Retina (tissue), 1 donor: ENCODE results near the gene FGF1.

Experiments
- DNase-seq: peaks from one replicate; pipeline ENCODE4 v3.0.0-alpha.2; 2016

FGF1 gene

GRCh38 chr5:142571371-142571770 is 114.5 kb downstream of the FGF1 start:
- DNase-seq = no peak

DNA sequence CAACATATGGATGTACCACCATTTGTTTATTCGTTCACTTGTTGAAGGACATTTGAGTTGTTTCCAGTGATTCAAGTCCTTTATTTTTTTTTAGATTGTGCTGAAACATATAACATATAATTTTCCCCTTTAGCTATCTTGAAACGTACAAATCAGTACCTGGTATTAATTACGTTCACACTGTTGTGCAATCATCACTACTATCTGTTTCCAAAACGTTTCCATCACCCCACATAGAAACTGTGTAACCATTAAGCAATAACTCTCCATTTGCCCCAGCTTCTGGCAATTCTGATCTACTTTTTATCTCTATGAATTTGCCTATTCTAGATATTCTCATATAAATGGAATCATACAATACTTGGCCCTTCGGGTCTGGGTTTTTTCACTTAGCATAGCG is 116.0 kb downstream of the FGF1 start:
- DNase-seq = no peak

DNA sequence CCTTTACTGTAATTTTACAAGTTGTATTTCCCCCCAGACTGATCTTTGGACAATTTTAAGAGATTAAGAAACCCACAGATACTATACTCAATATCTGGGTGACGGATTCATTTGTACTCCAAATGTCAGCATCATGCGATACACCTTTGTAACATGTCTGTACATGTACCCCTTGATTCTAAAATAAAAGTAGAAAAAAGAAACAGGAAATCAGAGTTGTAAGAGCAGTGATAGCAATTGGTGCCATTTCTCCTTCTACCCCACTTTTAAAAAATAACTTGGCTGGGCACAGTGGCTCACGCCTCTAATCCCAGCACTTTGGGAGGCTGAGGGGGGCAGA is 116.9 kb downstream of the FGF1 start:
- DNase-seq = no peak

DNA sequence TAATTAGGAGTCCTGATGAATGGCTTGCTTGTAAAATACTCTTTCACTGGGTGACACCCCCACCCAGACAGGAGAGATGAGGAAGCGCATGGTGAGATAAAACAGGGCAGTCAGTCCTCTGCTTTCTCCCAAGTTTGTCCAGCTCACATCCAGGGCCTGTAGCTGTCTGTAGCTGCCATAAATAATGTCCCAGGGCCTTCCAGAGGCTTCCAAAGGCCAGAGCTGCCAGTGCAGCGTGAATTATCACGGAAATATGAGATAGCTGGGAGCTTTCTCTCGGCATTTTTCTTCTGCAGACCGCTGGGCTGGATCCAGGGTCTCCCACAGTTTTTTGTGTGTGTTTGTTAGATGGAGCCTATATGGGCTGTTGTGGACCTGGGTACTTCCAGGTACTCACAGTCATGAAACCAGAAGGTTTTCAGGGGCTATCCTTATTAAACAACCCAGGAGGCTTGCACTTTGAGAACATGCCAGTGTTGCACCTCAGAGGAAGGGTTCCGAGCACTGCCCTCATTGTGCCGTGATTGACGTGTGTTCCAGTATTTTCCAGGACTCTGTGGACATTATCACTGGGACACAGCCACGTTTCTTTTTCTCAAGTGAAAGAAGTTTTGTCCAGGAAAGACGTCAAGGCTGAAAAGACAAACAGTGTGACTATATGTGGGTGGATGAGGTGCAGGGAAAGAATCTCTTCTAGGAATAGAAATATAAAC is 117.5 kb downstream of the FGF1 start:
- DNase-seq = no peak

DNA sequence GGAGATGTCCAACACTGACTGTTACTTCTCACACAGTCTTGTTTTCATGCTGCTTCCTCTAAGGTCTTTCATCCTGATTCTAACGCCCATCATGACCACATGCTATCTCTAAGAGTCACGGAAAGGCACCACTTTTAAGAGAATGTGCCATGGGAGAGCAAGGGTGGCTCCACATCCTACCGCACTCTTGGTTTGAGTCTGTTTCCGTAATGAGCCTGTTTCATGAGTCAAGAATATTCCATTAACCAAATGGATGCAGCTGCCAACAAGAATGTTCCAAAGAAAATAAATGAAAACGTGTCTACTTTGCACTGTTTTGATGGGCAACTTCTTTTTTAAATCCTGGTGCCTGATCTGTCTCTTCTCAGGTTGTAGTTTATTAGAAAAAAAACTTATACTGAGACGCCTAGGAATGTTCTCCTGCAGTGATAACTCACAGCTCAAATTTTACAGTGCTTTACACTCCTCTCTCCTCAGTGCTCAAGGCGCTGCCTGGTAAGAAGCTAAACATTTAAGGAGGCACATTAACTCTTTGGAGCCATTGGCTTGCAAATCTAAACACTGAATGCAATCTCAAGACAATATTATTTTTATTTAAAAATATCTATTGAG is 124.3 kb downstream of the FGF1 start:
- DNase-seq = no peak

- no peak for DNase-seq
Measured at GRCh38 chr5:142561029-142561428, 124.9 kb downstream of the FGF1 start.

DNA sequence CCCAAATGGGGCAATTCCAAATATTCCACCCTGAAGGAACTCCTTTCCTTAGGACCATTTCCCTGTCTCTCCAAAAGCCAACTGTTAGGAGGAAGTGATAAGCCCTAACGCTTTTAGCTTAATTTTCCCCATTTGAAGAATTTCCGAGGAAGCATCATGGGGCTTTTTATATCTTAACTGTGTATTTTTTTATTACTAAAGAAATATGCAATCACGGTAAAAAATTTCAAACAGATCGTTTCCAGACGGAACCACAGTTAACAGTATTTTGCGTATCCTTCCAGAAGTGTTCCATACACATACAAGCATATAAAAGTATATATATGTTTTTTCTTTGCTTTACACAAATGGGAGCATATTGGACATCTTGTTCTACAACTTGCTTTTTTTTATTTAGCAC is 133.8 kb downstream of the FGF1 start:
- no peak for DNase-seq

DNA sequence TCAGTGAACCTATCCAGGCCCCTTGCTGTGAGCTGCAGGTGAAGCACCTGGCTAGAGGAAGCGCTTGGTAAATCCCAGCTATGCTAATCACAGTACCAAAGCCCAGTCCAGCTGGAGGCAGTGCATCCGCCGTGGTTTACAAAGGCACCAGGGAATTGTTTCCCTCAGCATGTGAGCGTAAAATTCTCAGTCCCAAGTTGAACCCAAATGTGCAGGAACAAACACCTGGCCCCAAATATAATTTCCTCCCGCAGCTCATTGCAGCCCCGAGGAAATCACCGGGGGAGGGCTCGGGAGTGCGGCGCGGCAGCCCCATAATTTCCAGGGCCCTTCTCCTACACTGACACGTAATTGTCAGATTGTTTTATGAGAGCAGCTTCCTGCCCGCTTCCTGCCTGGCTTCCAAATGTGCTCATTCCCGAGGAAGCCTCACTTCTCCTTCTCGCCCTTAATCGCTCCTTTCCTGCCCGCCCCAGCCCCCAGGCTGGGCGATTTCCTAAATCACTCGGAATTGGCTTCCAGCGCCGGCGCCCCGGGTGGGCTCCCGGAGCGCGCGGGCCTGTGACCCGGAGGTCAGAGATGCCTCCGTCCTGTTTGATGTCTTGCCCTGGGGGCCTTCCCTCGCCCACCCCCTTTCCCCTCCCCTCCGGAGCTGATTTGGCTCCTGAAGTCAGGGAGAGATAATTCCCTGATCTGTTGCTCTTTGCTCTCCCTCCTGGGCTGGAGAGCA is 134.4 kb downstream of the FGF1 start:
- peak; percentile 65 for DNase-seq

DNA sequence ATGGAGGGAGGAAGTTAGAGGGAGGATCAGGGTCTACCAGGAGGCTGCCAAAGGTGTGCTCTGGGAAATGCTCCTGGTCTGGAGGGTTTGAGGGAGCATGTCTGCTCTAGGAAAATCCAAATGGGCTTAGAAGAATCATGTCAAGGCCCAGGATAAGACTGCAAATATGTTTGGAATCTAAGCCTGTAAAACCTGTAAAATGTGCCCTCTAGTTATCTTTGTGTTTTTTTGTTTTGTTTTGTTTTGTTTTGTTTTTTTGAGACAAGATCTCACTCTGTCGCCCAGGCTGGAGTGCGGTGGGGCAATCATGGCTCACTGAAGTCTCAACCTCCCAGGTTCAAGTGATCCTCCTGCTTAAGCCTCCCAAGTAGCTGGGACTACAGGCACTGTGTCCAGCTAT is 135.4 kb downstream of the FGF1 start:
- no peak for DNase-seq

DNA sequence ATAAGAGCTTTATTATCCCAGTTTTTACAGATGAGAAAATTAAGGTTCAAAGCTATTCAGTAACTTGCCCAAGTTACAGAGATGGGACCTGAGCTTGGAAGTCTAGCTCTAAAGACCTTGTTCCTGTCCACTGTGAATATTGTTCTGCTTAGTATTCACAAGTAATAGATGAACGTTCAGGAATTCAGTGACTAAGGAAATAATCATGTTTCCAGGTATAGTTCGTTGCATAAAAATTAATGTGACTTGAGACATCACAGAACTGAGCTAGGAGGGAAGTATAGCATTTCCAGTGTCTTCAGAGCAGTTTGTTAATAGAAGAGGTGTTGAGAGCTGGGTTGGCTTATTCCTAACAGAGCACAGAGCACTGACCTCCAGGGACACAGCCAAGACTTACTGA is 136.1 kb downstream of the FGF1 start:
- DNase-seq = no peak

- DNase-seq = peak; percentile 91
Measured at GRCh38 chr5:142548739-142549275, 137.1 kb downstream of the FGF1 start.

- peak; percentile 48 for DNase-seq
Measured at GRCh38 chr5:142547445-142548380, 138.2 kb downstream of the FGF1 start.

- no peak for DNase-seq
Measured at GRCh38 chr5:142545650-142546322, 140.1 kb downstream of the FGF1 start.

DNA sequence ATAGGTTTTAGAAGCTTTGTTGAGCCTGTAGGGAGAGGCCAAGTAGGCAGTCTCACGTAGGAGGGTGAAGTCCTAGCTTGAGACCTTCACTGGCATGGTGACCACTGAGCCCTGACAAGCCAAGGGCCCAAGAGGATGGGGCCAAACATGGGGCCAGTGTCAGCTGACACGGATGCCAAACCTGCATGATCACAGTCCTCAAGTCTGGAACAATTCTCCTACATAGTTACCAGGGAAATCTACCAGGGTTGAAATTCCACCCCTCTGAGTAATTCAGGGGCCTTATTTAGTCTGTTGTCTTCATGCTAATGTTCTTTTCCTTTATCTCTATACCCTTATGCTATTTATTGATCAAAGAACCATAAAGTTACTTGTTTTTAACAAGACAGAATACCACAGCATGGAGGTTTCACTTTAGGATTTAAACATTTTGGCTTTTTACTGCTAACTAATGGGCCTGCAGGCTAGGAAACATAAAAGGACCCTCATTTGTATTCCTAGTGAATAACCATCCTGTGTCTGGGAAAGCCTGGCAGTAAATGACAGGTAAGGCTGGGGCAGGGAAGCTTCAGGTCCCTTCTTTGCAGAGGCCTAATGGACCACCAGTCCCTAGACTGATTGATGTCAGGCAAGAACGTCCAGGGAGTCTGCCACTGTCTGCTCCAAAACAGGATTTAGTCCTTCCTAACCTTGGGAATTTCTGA is 140.8 kb downstream of the FGF1 start:
- no peak for DNase-seq

DNA sequence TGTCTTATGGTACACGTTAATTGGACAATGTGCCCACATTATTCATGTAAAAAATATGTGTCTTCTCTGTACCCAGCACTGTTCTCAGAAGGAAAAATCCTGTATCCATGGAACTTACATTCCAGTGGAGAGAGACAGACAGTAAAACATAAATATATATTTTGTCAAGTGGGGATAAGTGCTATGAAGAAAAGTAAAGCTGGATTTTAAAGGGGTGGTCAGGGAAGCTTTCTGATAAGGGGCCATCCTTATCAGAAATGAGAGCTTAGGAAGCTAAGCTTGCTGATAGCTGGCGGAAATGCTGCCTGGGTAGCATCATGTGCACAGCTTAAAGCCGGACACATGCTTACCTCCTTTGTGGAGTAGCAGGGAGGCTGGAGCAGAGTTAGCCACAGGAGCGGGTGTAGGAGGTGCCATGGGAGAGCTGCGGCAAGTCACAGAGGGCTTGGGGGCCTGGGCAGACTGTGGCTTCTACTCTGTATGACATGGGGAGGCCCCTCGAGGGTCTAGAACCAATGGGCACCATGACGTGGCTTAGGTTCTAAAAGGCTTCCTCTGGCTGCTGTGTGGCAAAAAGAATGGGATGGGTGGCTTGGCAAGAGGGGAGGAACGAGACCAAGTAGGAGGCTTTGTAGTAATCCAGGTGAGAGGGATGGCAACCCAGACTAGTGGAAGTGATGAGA is 141.7 kb downstream of the FGF1 start:
- DNase-seq = no peak

DNA sequence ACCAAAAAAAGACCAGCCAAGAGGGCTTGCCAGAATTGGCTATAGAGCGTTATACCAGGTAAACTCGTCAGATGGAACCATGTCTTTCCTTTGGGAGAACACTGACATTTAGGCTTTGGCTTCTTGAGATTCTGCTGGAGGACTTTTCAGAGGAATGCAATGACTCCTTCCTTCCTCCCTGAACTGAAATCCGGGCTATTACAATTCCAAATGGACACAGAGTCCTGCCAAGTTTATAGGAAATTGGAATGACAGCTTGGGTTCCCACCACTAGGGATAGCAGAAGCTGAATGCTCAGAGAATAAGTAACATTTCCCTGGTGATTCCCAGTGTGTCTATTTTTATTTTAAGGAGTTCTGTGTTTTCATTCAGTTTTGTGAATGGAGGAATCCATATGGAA is 143.0 kb downstream of the FGF1 start:
- DNase-seq = no peak
